HG02642 (cell line): ENCODE data around the gene WDR70.
"Not testable (repeated sequence)": the region's sequence is repeated elsewhere in the genome, so short reads cannot be mapped to it uniquely, and the experiment has no call there.

Experiments used
- ATAC-seq: cut with Tn5 transposase; IDR thresholded peaks from one replicate; pipeline ENCODE4 v1.9.1; 2021; ENCODE audit warnings: mild to moderate bottlenecking; ENCODE audit not compliant: unreplicated experiment, poor library complexity

Gene WDR70

GRCh38 chr5:37667430-37667829 lies 288.3 kb downstream of the WDR70 start:
- no peak for ATAC-seq

- no peak for ATAC-seq
Measured at GRCh38 chr5:37667846-37668245, 288.7 kb downstream of the WDR70 start.

DNA sequence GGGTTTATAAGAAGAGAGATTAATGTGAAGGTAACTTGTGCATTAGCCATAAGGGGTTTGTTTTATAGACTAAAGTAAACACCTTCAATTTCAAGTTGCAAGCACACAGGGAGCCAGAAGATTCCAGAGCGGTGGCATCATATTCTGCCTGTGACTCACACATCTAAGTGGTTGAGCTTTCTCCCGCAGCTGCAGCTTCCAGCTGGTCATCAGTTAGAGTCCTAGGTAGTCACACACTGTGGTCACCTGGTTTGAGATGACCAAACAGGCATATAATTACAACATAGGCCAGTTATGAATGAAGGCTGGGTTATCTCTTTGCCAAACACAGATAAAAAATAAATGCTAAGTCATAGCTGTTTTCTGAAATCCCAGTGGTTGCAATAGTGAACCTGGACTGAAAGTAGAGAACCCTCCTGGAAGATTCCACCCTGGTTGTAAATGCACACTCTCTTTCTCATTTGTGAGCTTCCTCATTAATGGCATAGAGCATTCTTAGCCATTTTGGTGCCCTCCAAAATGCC lies 289.5 kb downstream of the WDR70 start:
- ATAC-seq: no peak

DNA sequence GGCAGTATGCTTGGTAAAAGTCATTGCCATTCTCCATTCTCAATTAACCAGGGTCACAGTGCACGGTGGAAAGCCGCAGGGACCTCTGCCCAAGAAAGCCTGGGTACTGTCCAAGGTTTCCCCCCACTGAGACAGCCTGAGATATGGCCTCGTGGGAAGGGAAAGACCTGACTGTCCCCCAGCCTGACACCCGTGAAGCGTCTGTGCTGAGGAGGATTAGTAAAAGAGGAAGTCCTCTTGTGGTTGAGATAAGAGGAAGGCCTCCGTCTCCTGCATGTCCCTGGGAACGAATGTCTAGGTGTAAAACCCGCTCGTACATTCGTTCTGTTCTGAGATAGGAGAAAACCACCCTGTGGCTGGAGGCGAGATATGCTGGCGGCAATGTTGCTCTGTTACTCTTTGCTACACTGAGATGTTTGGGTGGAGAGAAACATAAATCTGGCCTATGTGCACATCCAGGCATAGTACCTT lies 293.0 kb downstream of the WDR70 start:
- ATAC-seq: peak; percentile 75

DNA sequence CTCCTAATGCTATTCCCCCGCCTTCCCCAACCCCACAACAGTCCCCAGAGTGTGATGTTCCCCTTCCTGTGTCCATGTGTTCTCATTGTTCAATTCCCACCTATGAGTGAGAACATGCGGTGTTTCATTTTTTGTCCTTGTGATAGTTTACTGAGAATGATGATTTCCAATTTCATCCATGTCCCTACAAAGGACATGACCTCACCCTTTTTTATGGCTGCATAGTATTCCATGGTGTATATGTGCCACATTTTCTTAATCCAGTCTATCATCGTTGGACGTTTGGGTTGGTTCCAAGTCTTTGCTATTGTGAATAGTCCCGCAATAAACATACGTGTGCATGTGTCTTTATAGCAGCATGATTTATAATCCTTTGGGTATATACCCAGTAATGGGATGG lies 295.2 kb downstream of the WDR70 start:
- not testable (repeated sequence) for ATAC-seq

- not testable (repeated sequence) for ATAC-seq
Measured at GRCh38 chr5:37679326-37679725, 300.2 kb downstream of the WDR70 start.

DNA sequence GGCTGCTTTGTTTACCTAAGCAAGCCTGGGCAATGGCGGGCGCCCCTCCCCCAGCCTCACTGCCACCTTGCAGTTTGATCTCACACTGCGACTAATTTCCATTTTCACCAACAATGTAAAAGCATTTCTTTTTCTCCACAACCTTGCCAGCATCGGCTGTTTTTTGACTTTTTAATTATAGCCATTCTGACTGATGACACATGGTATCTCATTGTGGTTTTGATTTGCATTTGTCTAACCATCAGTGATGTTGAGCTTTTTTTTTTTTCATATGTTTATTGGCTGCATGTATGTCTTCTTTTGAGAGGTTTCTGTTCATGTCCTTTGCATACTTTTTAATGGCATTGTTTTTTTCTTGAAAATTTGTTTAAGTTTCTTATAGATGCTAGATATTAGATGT lies 300.8 kb downstream of the WDR70 start:
- not testable (repeated sequence) for ATAC-seq

DNA sequence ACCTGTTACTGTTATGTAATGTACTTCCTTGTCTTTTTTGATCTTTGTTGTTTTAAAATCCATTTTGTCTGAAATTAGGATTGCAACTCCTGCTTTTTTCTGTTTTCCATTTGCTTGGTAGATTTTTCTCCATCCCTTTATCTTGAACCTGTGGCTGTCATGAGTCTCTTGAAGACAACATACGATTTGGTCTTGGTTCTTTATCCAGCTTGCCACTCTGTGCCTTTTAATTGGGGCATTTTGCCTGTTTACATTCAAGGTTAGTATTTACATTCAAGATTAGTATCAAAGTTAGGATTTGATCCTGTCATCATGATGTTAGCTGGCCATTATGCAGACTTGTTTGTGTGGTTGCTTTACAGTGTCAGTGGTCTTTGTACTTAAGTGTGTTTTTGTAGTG lies 304.0 kb downstream of the WDR70 start:
- no peak for ATAC-seq

GRCh38 chr5:37685211-37685610 lies 306.1 kb downstream of the WDR70 start:
- no peak for ATAC-seq

DNA sequence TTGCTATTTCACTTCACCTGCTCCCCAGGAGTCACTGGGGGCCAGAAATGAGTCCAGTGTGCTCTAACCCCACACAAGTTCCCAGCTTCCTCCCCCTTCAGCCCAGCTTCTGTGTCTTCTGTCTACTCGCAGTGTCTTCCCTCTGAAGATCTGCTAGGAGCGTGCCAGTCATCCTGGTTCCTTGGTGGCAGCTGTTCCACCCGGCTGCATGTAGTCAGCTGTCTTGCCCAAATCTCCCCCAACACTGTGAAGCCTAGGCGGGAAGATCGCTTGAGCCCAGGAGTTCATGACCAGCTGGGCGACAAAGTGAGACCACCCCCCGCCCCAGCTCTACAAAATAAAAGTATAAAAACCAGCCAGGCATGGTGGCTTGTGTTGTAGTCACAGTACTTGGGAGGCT lies 306.7 kb downstream of the WDR70 start:
- ATAC-seq: no peak

- ATAC-seq: not testable (repeated sequence)
Measured at GRCh38 chr5:37688925-37689324, 309.8 kb downstream of the WDR70 start.

DNA sequence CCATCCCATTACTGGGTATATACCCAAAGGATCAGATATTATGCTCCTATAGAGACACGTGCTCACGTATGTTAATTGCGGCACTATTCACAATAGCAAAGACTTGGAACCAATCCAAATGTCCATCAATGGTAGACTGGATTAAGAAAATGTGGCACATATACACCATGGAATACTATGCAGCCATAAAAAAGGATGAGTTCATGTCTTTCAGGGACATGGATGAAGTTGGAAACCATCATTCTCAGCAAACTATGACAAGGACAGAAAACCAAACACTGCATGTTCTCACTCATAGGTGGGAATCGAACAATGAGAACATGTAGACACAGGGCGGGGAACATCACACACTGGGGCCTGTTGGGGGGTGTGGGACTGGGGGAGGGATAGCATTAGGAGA lies 315.2 kb downstream of the WDR70 start:
- not testable (repeated sequence) for ATAC-seq

GRCh38 chr5:37694867-37695266 lies 315.7 kb downstream of the WDR70 start:
- no peak for ATAC-seq

DNA sequence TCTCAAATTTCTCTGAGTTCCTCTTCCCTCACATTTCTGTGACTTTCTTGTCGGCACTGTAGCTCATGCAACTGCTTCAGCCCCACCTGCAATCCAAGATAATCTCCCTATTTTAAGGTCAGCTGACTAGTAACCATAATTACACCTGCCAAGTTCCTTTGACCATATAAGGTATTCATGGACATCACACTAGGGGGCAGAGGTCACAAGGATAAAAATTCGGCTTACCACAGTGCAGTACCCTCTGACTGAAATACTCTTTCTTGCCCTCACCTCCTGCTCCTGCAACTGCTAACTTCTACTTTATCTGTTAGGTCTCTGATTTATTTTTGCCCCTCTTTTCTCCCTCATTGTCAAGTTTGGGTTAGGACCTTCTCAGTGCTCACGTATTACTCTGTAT lies 316.5 kb downstream of the WDR70 start:
- no peak for ATAC-seq

- no peak for ATAC-seq
Measured at GRCh38 chr5:37696190-37697021, 317.3 kb downstream of the WDR70 start.

GRCh38 chr5:37701868-37702267 lies 322.8 kb downstream of the WDR70 start:
- ATAC-seq: no peak

DNA sequence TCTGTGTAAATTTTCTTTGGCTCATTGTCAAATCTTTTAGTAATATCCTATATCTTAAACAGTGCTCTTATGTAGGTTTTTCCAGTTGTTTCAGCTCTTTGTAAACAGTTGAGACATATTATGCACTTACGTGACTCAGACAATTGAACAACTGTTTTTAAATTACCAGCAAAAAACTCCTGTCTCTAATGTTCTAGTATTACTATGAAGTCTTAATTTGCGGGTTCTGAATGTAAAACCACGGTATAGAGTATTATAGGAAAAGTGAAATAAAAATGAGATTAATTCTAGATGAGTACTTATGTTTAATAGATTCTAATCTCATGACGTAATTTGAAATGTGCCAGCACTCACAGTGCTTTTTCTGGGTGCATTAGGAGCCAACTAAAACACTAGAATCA lies 324.7 kb downstream of the WDR70 start:
- ATAC-seq: no peak

GRCh38 chr5:37704406-37704805 lies 325.3 kb downstream of the WDR70 start:
- no peak for ATAC-seq

- ATAC-seq: no peak
Measured at GRCh38 chr5:37709020-37709419, 329.9 kb downstream of the WDR70 start.

GRCh38 chr5:37710965-37711364 lies 331.8 kb downstream of the WDR70 start:
- ATAC-seq: no peak

DNA sequence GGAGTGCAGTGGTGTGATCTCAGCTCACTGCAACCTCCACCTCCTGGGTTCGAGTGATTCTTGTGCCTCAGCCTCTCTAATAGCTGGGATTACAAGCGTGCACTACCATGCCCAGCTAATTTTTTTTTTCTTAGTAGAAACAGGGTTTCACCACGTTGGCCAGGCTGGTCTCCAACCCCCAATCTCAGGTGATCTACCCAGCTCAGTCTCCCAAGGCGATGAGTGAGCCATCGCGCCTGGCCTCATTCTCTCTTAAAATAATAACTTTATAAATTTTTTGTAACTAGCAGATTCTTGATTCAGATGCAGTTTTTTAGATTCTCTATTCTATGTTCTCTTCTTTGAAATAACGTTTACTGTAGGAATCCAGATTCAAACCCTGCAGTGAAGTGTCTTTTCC lies 333.6 kb downstream of the WDR70 start:
- no peak for ATAC-seq

DNA sequence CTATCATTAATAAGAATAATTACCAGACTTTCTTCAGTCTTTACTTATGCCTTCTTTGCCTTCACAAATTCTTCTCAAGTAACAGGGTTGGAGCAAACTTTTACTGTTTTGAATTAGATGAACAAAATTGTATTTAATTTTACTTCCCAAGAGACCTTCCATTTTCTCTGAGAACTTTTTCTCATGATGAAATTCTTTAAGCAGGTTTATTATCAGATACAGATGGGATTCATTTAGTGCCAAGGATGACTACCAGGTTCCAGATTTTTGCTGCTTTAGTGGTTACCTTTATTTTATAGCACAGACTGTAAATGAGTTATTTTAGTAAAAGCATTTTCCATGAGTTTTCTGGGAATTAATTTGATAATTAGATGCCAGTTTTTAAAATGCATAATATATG lies 335.6 kb downstream of the WDR70 start:
- no peak for ATAC-seq
